Astrocyte (in vitro differentiated cells and primary cell): Measurements from ENCODE around the gene ZC3H15. TPM values are rescaled to one million over a fixed set of nuclear protein-coding genes. Genes with fewer than 3 reads are reported as not detected.

Experiments used
- DNase-seq: peaks from one replicate; pipeline ENCODE4 v3.0.0-alpha.2; 2010; ENCODE audit warnings: low read depth
- FAIRE-seq: peaks from 2 replicates; lab custom pipeline; 2011; peaks lifted over from hg19 to GRCh38; lab: Jason Lieb, UNC
- H2AFZ ChIP-seq: 2 replicates; pipeline ENCODE4 v1.6.0; 2012; ENCODE audit warnings: low read depth, low read length, inconsistent platforms
- H3K27ac ChIP-seq: 2 replicates; pipeline ENCODE4 v1.5.1; 2011; ENCODE audit warnings: low read depth, low read length, inconsistent platforms
- H3K27me3 ChIP-seq: 2 replicates; pipeline ENCODE4 v1.6.0; 2011; ENCODE audit warnings: low read length, inconsistent platforms; ENCODE audit not compliant: insufficient read depth
- H3K36me3 ChIP-seq: 2 replicates; pipeline ENCODE4 v1.5.1; 2011; ENCODE audit warnings: low read length, inconsistent platforms; ENCODE audit not compliant: insufficient read depth
- H3K4me1 ChIP-seq: 2 replicates; pipeline ENCODE4 v1.5.1; 2011; ENCODE audit warnings: low read length, inconsistent platforms; ENCODE audit not compliant: insufficient read depth
- H3K4me2 ChIP-seq: 2 replicates; pipeline ENCODE4 v1.6.0; 2012; ENCODE audit warnings: low read length, inconsistent platforms
- H3K4me3 ChIP-seq: 2 replicates; pipeline ENCODE4 v1.5.1; 2011; ENCODE audit warnings: low read depth, mild to moderate bottlenecking, low read length, inconsistent platforms; ENCODE audit not compliant: insufficient read depth
- H3K79me2 ChIP-seq: 2 replicates; pipeline ENCODE4 v1.6.0; 2012; ENCODE audit warnings: mild to moderate bottlenecking, low read length, inconsistent platforms; ENCODE audit not compliant: insufficient read depth
- H3K9ac ChIP-seq: 2 replicates; pipeline ENCODE4 v1.6.0; 2012; ENCODE audit warnings: mild to moderate bottlenecking, low read length, inconsistent platforms
- H3K9me3 ChIP-seq: 2 replicates; pipeline ENCODE4 v1.5.1; 2012; ENCODE audit warnings: low read depth, mild to moderate bottlenecking, low read length, inconsistent platforms; ENCODE audit not compliant: insufficient read depth
- H4K20me1 ChIP-seq: 2 replicates; pipeline ENCODE4 v1.6.0; 2012; ENCODE audit warnings: low read length, inconsistent platforms; ENCODE audit not compliant: insufficient read depth
- H3K27ac Mint-ChIP-seq: one replicate; pipeline ENCODE4 v1.8.0; 2021; ENCODE audit warnings: mild to moderate bottlenecking, mixed read lengths; ENCODE audit not compliant: unreplicated experiment
- H3K27me3 Mint-ChIP-seq: one replicate; pipeline ENCODE4 v1.8.0; 2021; ENCODE audit warnings: low read depth, mixed read lengths; ENCODE audit not compliant: unreplicated experiment
- H3K36me3 Mint-ChIP-seq: one replicate; pipeline ENCODE4 v1.8.0; 2021; ENCODE audit warnings: low read depth, mixed read lengths; ENCODE audit not compliant: unreplicated experiment
- H3K4me1 Mint-ChIP-seq: one replicate; pipeline ENCODE4 v1.8.0; 2021; ENCODE audit warnings: low read depth, mixed read lengths; ENCODE audit not compliant: unreplicated experiment
- H3K4me3 Mint-ChIP-seq: one replicate; pipeline ENCODE4 v1.8.0; 2021; ENCODE audit warnings: mild to moderate bottlenecking, moderate library complexity, mixed read lengths; ENCODE audit not compliant: unreplicated experiment
- H3K9me3 Mint-ChIP-seq: one replicate; pipeline ENCODE4 v1.8.0; 2021; ENCODE audit warnings: mild to moderate bottlenecking, mixed read lengths; ENCODE audit not compliant: unreplicated experiment
- CTCF ChIP-seq: IDR thresholded peaks from 2 replicates; pipeline ENCODE4 v1.5.1; 2011; ENCODE audit warnings: low read depth, mild to moderate bottlenecking, inconsistent platforms, low read length, moderate library complexity; ENCODE audit not compliant: insufficient read depth
- EZH2 ChIP-seq: IDR thresholded peaks from 2 replicates; pipeline ENCODE4 v1.6.1; 2012; ENCODE audit warnings: mild to moderate bottlenecking, low read length, inconsistent platforms; ENCODE audit not compliant: insufficient read depth
- total RNA-seq: library from RNA; stranded (reverse); gene quantifications from 2 replicates; pipeline ENCODE4 v1.2.1, GENCODE V29; 2021

ZC3H15 gene
- total RNA-seq, 1 donor from 2014 or later: 76.4 TPM

GRCh38 chr2:186485576-186485870 lies 537 bp upstream of the ZC3H15 start:
- H3K27me3 Mint-ChIP-seq: no peaks in the 10 kb centered on the region
- peak overlapping the region; percentile 90 for H2AFZ ChIP-seq
- H3K27me3 ChIP-seq: no peaks in the 10 kb centered on the region
- H3K9ac ChIP-seq: peak overlapping the region; percentile 95
- DNase-seq (no peak), FAIRE-seq (no peak)
- H3K4me1 Mint-ChIP-seq: peaks cover 24% of the 10 kb centered on the region
- H3K36me3 ChIP-seq: no peaks in the 10 kb centered on the region
- H3K4me3 Mint-ChIP-seq: peak overlapping the region; percentile 98
- no peaks in the 10 kb centered on the region for H3K4me1 ChIP-seq
- H3K27ac ChIP-seq: peak overlapping the region; percentile 99
- peak overlapping the region; percentile 84 for H3K4me2 ChIP-seq
- H3K27ac Mint-ChIP-seq: peak overlapping the region; percentile 99
- no peaks in the 10 kb centered on the region for H3K9me3 ChIP-seq
- no peaks in the 10 kb centered on the region for H3K36me3 Mint-ChIP-seq
- peak overlapping the region; percentile 92 for H3K4me3 ChIP-seq
- TF ChIP-seq CTCF: no peak
- no peak for TF ChIP-seq EZH2
- H4K20me1 ChIP-seq: peaks cover 35% of the 10 kb centered on the region
- H3K9me3 Mint-ChIP-seq: no peaks in the 10 kb centered on the region
- peaks cover 64% of the 10 kb centered on the region for H3K79me2 ChIP-seq

DNA sequence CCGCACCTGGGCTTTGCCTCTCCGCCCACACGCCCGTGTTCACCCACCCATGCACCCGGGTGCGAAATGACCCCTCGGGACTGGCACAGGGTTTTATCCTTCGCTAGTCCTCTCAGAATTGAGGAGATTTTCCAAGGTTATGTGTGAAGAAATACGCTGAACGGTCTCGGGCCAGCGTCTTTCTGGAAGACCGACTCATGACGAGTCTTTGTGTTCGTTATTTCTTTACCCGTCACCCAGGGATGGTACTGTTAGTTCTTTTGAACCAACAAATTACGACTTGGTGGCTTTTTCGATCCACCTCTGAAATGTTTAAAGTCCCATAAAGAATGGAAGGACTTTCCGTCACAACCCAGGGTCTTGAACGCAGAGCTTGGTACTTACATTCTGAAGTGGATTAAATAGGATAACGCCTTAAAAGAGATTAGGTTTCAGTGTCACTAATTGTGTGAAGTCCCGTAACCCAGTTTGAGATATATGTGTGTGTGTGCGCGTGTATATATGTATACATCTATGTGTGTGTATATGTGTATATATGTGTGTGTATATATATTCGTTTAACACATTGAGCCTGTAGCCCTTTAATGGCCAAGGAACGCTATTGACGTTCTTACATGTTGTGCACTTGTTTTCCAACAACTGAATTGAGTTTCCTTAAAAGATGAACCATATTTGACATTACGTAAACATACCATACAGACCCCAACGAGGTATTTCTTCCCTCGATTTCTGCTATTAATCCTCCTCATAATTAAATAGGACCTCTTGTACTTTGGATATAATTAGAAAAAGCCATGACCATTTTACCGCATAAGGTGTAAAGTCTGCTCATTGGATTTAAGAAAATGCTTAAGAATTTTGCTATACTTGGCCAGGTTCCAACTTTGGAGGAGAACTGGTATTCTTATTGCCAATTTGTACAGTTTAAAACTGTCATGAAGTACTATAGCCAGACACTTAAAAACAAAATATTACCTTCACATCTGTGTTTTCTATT lies 889 bp downstream of the ZC3H15 start:
- H3K27me3 ChIP-seq: no peaks in the 10 kb centered on the region
- H3K36me3 ChIP-seq: no peaks in the 10 kb centered on the region
- no peaks in the 10 kb centered on the region for H3K9me3 ChIP-seq
- no peaks in the 10 kb centered on the region for H3K27me3 Mint-ChIP-seq
- H3K9me3 Mint-ChIP-seq: no peaks in the 10 kb centered on the region
- no peaks in the 10 kb centered on the region for H3K4me1 ChIP-seq
- no peak for FAIRE-seq
- no peak for TF ChIP-seq EZH2
- no peak for TF ChIP-seq CTCF
- H3K27ac Mint-ChIP-seq: peak overlapping the region; percentile 99
- H3K79me2 ChIP-seq: peaks cover 79% of the 10 kb centered on the region
- H3K4me3 Mint-ChIP-seq: peak overlapping the region; percentile 98
- peak overlapping the region; percentile 92 for H3K4me3 ChIP-seq
- H4K20me1 ChIP-seq: peaks cover 49% of the 10 kb centered on the region
- H3K27ac ChIP-seq: peak overlapping the region; percentile 99
- H3K4me2 ChIP-seq: peak overlapping the region; percentile 84
- DNase-seq: peak; percentile 16
- peaks cover 34% of the 10 kb centered on the region for H3K4me1 Mint-ChIP-seq
- peak overlapping the region; percentile 95 for H3K9ac ChIP-seq
- H2AFZ ChIP-seq: peak overlapping the region; percentile 90
- H3K36me3 Mint-ChIP-seq: no peaks in the 10 kb centered on the region
